ENCODE results near the gene PSD2. TPM values are rescaled to one million over a fixed set of nuclear protein-coding genes. Genes with fewer than 3 reads are reported as not detected.

Gene PSD2
- total RNA-seq, 1 donor from 2014 or later: 0.15 TPM

GRCh38 chr5:139829471-139829870 lies 33.9 kb downstream of the PSD2 start:
- Mint-ChIP-seq H3K36me3 (ENCODE audit: low read depth, unreplicated experiment) (no peaks in the 10 kb centered on the region), H3K4me3 (ENCODE audit: unreplicated experiment) (no peak overlapping the region), H3K27me3 (ENCODE audit: unreplicated experiment) (peaks cover 7% of the 10 kb centered on the region), H3K4me1 (ENCODE audit: unreplicated experiment) (no peaks in the 10 kb centered on the region), H3K9me3 (ENCODE audit: unreplicated experiment) (no peaks in the 10 kb centered on the region), H3K27ac (ENCODE audit: unreplicated experiment) (no peak overlapping the region)
- DNase-seq (ENCODE audit: low spot score): no peak
- TF ChIP-seq CTCF (IDR thresholded peaks at IDR 0.05; ENCODE audit: unreplicated experiment): no peak

- Mint-ChIP-seq H3K27ac (ENCODE audit: unreplicated experiment) (no peak overlapping the region), H3K27me3 (ENCODE audit: unreplicated experiment) (peaks cover 7% of the 10 kb centered on the region), H3K4me1 (ENCODE audit: unreplicated experiment) (no peaks in the 10 kb centered on the region), H3K9me3 (ENCODE audit: unreplicated experiment) (no peaks in the 10 kb centered on the region), H3K36me3 (ENCODE audit: low read depth, unreplicated experiment) (no peaks in the 10 kb centered on the region), H3K4me3 (ENCODE audit: unreplicated experiment) (no peak overlapping the region)
- TF ChIP-seq CTCF (IDR thresholded peaks at IDR 0.05; ENCODE audit: unreplicated experiment): no peak
- no peak for DNase-seq (ENCODE audit: low spot score)
Measured at GRCh38 chr5:139831624-139832023, 36.0 kb downstream of the PSD2 start.

- Mint-ChIP-seq H3K9me3 (ENCODE audit: unreplicated experiment) (no peaks in the 10 kb centered on the region), H3K36me3 (ENCODE audit: low read depth, unreplicated experiment) (no peaks in the 10 kb centered on the region), H3K4me1 (ENCODE audit: unreplicated experiment) (no peaks in the 10 kb centered on the region), H3K4me3 (ENCODE audit: unreplicated experiment) (no peak overlapping the region), H3K27me3 (ENCODE audit: unreplicated experiment) (peaks cover 5% of the 10 kb centered on the region), H3K27ac (ENCODE audit: unreplicated experiment) (no peak overlapping the region)
- no peak for DNase-seq (ENCODE audit: low spot score)
- no peak for TF ChIP-seq CTCF (IDR thresholded peaks at IDR 0.05; ENCODE audit: unreplicated experiment)
Measured at GRCh38 chr5:139833525-139833924, 37.9 kb downstream of the PSD2 start.

GRCh38 chr5:139835656-139836055 lies 40.0 kb downstream of the PSD2 start:
- Mint-ChIP-seq H3K9me3 (ENCODE audit: unreplicated experiment) (no peaks in the 10 kb centered on the region), H3K36me3 (ENCODE audit: low read depth, unreplicated experiment) (no peaks in the 10 kb centered on the region), H3K4me3 (ENCODE audit: unreplicated experiment) (no peak overlapping the region), H3K27me3 (ENCODE audit: unreplicated experiment) (peaks cover 7% of the 10 kb centered on the region), H3K27ac (ENCODE audit: unreplicated experiment) (no peak overlapping the region), H3K4me1 (ENCODE audit: unreplicated experiment) (no peaks in the 10 kb centered on the region)
- DNase-seq (ENCODE audit: low spot score): no peak
- TF ChIP-seq CTCF (IDR thresholded peaks at IDR 0.05; ENCODE audit: unreplicated experiment): no peak

- H3K4me3 Mint-ChIP-seq (ENCODE audit: unreplicated experiment): no peak overlapping the region
- TF ChIP-seq CTCF (IDR thresholded peaks at IDR 0.05; ENCODE audit: unreplicated experiment): no peak
- DNase-seq (ENCODE audit: low spot score): no peak
- H3K9me3 Mint-ChIP-seq (ENCODE audit: unreplicated experiment): no peaks in the 10 kb centered on the region
- H3K36me3 Mint-ChIP-seq (ENCODE audit: low read depth, unreplicated experiment): no peaks in the 10 kb centered on the region
- H3K27me3 Mint-ChIP-seq (ENCODE audit: unreplicated experiment): peaks cover 7% of the 10 kb centered on the region
- H3K27ac Mint-ChIP-seq (ENCODE audit: unreplicated experiment): peak overlapping the region; percentile 41
- H3K4me1 Mint-ChIP-seq (ENCODE audit: unreplicated experiment): no peaks in the 10 kb centered on the region
Measured at GRCh38 chr5:139836469-139837208, 41.0 kb downstream of the PSD2 start.

All from endothelial cell (in vitro differentiated cells).